ENCODE data around the gene C9orf43. TPM values are rescaled to one million over a fixed set of nuclear protein-coding genes. Genes with fewer than 3 reads are reported as not detected.
"Not testable (repeated sequence)": the region's sequence is repeated elsewhere in the genome, so short reads cannot be mapped to it uniquely, and the experiment has no call there.

C9orf43 gene
- total RNA-seq, result 1 to 10 TPM in 1 of 5 donors, under 1 TPM in 4; 0.28 to 1.1 (median 0.82) TPM
- total RNA-seq (2013), result 0.87 TPM
- total RNA-seq, result 0.82 to 2.9 (median 1.4) reads per million in 29 experiments

- ChIA-PET CTCF (interaction anchor here in 1 of 2 donors (0.6 to 3.4 kb wide), 10 partner anchors 9 to 259 kb away, joined by 3 to 31 read pairs (median 4); partner anchors contain the start of genes ALAD, CDC26, FKBP15 and HDHD3), POLR2A (interaction anchor here (0.8 to 1.4 kb wide), 5 partner anchors 9 to 189 kb away, joined by 3 to 8 read pairs (median 5); partner anchors contain the start of genes ALAD (in 2 of the 2), FKBP15 (in 1 of the 2), HDHD3 (in 1 of the 2) and SLC31A1 (in 1 of the 2))
Measured at GRCh38 chr9:113410207-113410864, at the start of gene C9orf43, which contains the start of gene POLE3. C9orf43 (plus strand) TSS chr9:113410747; CDS start chr9:113413494, 2,747 bp downstream. POLE3 (minus strand) TSS chr9:113410675; CDS start chr9:113410293, 382 bp downstream.

GRCh38 chr9:113361304-113362018 lies 49.1 kb upstream of the C9orf43 start:
- no peak for ATAC-seq (replicated peaks in 1 of 4)
- CTCF ChIA-PET, result interaction anchor here in 1 of 2 donors (0.7 kb wide), 1 partner anchor 448 kb away, joined by 3 read pairs; no protein-coding TSS in a partner anchor
- 78% methylated on average over 5 of the region's 7 CpGs for WGBS (ENCODE audit: insufficient coverage)

More at GRCh38 chr9:113410207-113410864, at the start of gene C9orf43, which contains the start of gene POLE3:
- ATAC-seq (replicated peaks in 1 of 4), result peak; percentile 89 to 95 (median 92)
- peak; percentile 87 to 97 (median 93) for DNase-seq
- Histone ChIP-seq H3K36me3 (ENCODE audit: control insufficient read depth in 2 of 2, extremely low read depth in 1 of 2, insufficient read depth in 1 of 2, low read length in 1 of 2) (peaks cover 0 to 16% of the 10 kb centered on the region in 2 donors), H3K4me1 (ENCODE audit: control insufficient read depth in 1 of 2, extremely low read depth in 1 of 2, insufficient read depth in 2 of 2, low read length in 2 of 2) (peaks cover 7 to 24% of the 10 kb centered on the region in 2 experiments), H3K27ac (ENCODE audit: low read length) (peak within 1 kb of the TSS; percentile 93), H3K4me3 (ENCODE audit: control insufficient read depth in 1 of 2, extremely low read depth in 1 of 2, low read length in 1 of 2) (peak within 1 kb of the TSS; percentile 62 to 77), H3K27me3 (replicated peaks in 1 of 2; ENCODE audit: control insufficient read depth in 2 of 2, extremely low read depth in 1 of 2, insufficient read depth in 2 of 2, low read length in 1 of 2) (no peaks in the 10 kb centered on the region), H3K9me3 (no peaks in the 10 kb centered on the region)
- Mint-ChIP-seq H3K36me3 (peaks cover 19% of the 10 kb centered on the region), H3K4me1 (peaks cover 33 to 37% (median 35%) of the 10 kb centered on the region in 3 donors), H3K9me3 (no peaks in the 10 kb centered on the region), H3K4me3 (peak within 1 kb of the TSS; percentile 97 to 99 (median 99)), H3K27ac (peak within 1 kb of the TSS; percentile 99 to 100), H3K27me3 (peaks cover 0 to 2% of the 10 kb centered on the region in 2 donors)
- WGBS (ENCODE audit: insufficient coverage), result under 1% methylated on average over 60 of the region's 61 CpGs

GRCh38 chr9:113363336-113363735 lies 47.2 kb upstream of the C9orf43 start:
- H3K4me3 Mint-ChIP-seq, result no peak overlapping the region
- no peak for ATAC-seq (replicated peaks in 1 of 4)
- no peak overlapping the region for H3K4me3 ChIP-seq (ENCODE audit: control insufficient read depth in 1 of 2, extremely low read depth in 1 of 2, low read length in 1 of 2)
- DNase-seq, result no peak
- CTCF ChIA-PET, result no interaction called here
- no peaks in the 10 kb centered on the region for H3K27me3 ChIP-seq (replicated peaks in 1 of 2; ENCODE audit: control insufficient read depth in 2 of 2, extremely low read depth in 1 of 2, insufficient read depth in 2 of 2, low read length in 1 of 2)
- H3K4me1 ChIP-seq (ENCODE audit: control insufficient read depth in 1 of 2, extremely low read depth in 1 of 2, insufficient read depth in 2 of 2, low read length in 2 of 2), result no peaks in the 10 kb centered on the region
- no peaks in the 10 kb centered on the region for H3K36me3 ChIP-seq (ENCODE audit: control insufficient read depth in 2 of 2, extremely low read depth in 1 of 2, insufficient read depth in 1 of 2, low read length in 1 of 2)
- no peaks in the 10 kb centered on the region for H3K9me3 ChIP-seq
- POLR2A ChIA-PET, result no interaction called here
- no peak overlapping the region for H3K27ac Mint-ChIP-seq
- 100% methylated on average over 1 of the region's 3 CpGs for WGBS (ENCODE audit: insufficient coverage)
- no peak overlapping the region for H3K27ac ChIP-seq (ENCODE audit: low read length)
- H3K4me1 Mint-ChIP-seq, result no peaks in the 10 kb centered on the region
- H3K9me3 Mint-ChIP-seq, result no peaks in the 10 kb centered on the region
- H3K36me3 Mint-ChIP-seq, result no peaks in the 10 kb centered on the region
- no peaks in the 10 kb centered on the region for H3K27me3 Mint-ChIP-seq

More at GRCh38 chr9:113361304-113362018, 49.1 kb upstream of the C9orf43 start:
- H3K27me3 Mint-ChIP-seq, result no peaks in the 10 kb centered on the region
- Histone ChIP-seq H3K36me3 (ENCODE audit: control insufficient read depth in 2 of 2, extremely low read depth in 1 of 2, insufficient read depth in 1 of 2, low read length in 1 of 2) (no peaks in the 10 kb centered on the region), H3K4me1 (ENCODE audit: control insufficient read depth in 1 of 2, extremely low read depth in 1 of 2, insufficient read depth in 2 of 2, low read length in 2 of 2) (no peaks in the 10 kb centered on the region), H3K9me3 (no peaks in the 10 kb centered on the region), H3K27me3 (replicated peaks in 1 of 2; ENCODE audit: control insufficient read depth in 2 of 2, extremely low read depth in 1 of 2, insufficient read depth in 2 of 2, low read length in 1 of 2) (no peaks in the 10 kb centered on the region), H3K4me3 (ENCODE audit: control insufficient read depth in 1 of 2, extremely low read depth in 1 of 2, low read length in 1 of 2) (no peak overlapping the region), H3K27ac (ENCODE audit: low read length) (no peak overlapping the region)
- no peaks in the 10 kb centered on the region for H3K4me1 Mint-ChIP-seq
- no peaks in the 10 kb centered on the region for H3K9me3 Mint-ChIP-seq
- no peak for DNase-seq
- no peak overlapping the region for H3K4me3 Mint-ChIP-seq
- POLR2A ChIA-PET, result no interaction called here
- H3K36me3 Mint-ChIP-seq, result no peaks in the 10 kb centered on the region
- H3K27ac Mint-ChIP-seq, result no peak overlapping the region

GRCh38 chr9:113364951-113365350 lies 45.6 kb upstream of the C9orf43 start:
- CTCF ChIA-PET, result interaction anchor here (0.6 to 0.7 kb wide), 5 partner anchors 12 to 1647 kb away, joined by 3 to 4 read pairs (median 3); no protein-coding TSS in a partner anchor
- no CpG with 5 or more reads among the region's 1 CpG for WGBS (ENCODE audit: insufficient coverage)

GRCh38 chr9:113365652-113366051 lies 44.9 kb upstream of the C9orf43 start:
- H3K9me3 Mint-ChIP-seq; H3K4me1 ChIP-seq (ENCODE audit: control insufficient read depth in 1 of 2, extremely low read depth in 1 of 2, insufficient read depth in 2 of 2, low read length in 2 of 2); H3K4me3 Mint-ChIP-seq; H3K4me1 Mint-ChIP-seq; ATAC-seq (replicated peaks in 1 of 4); H3K36me3 ChIP-seq (ENCODE audit: control insufficient read depth in 2 of 2, extremely low read depth in 1 of 2, insufficient read depth in 1 of 2, low read length in 1 of 2); H3K27me3 ChIP-seq (replicated peaks in 1 of 2; ENCODE audit: control insufficient read depth in 2 of 2, extremely low read depth in 1 of 2, insufficient read depth in 2 of 2, low read length in 1 of 2); H3K27me3 Mint-ChIP-seq; H3K9me3 ChIP-seq; H3K4me3 ChIP-seq (ENCODE audit: control insufficient read depth in 1 of 2, extremely low read depth in 1 of 2, low read length in 1 of 2); CTCF ChIA-PET; H3K36me3 Mint-ChIP-seq; POLR2A ChIA-PET; H3K27ac Mint-ChIP-seq; H3K27ac ChIP-seq (ENCODE audit: low read length); DNase-seq: not testable (repeated sequence)
- WGBS (ENCODE audit: insufficient coverage), result 94% methylated on average over 3 of the region's 3 CpGs

More at GRCh38 chr9:113364951-113365350, 45.6 kb upstream of the C9orf43 start:
- Histone ChIP-seq H3K4me1 (ENCODE audit: control insufficient read depth in 1 of 2, extremely low read depth in 1 of 2, insufficient read depth in 2 of 2, low read length in 2 of 2) (no peaks in the 10 kb centered on the region), H3K27me3 (replicated peaks in 1 of 2; ENCODE audit: control insufficient read depth in 2 of 2, extremely low read depth in 1 of 2, insufficient read depth in 2 of 2, low read length in 1 of 2) (no peaks in the 10 kb centered on the region), H3K36me3 (ENCODE audit: control insufficient read depth in 2 of 2, extremely low read depth in 1 of 2, insufficient read depth in 1 of 2, low read length in 1 of 2) (no peaks in the 10 kb centered on the region), H3K4me3 (ENCODE audit: control insufficient read depth in 1 of 2, extremely low read depth in 1 of 2, low read length in 1 of 2) (no peak overlapping the region), H3K9me3 (no peaks in the 10 kb centered on the region), H3K27ac (ENCODE audit: low read length) (no peak overlapping the region)
- H3K27me3 Mint-ChIP-seq, result peaks cover 0 to 1% of the 10 kb centered on the region in 2 donors
- no peak for DNase-seq
- no peaks in the 10 kb centered on the region for H3K9me3 Mint-ChIP-seq
- H3K4me1 Mint-ChIP-seq, result no peaks in the 10 kb centered on the region
- POLR2A ChIA-PET, result interaction anchor here (0.6 kb wide), 3 partner anchors 15 to 93 kb away, joined by 5 to 8 read pairs (median 7); no protein-coding TSS in a partner anchor
- H3K4me3 Mint-ChIP-seq, result no peak overlapping the region
- H3K36me3 Mint-ChIP-seq, result no peaks in the 10 kb centered on the region
- no peak overlapping the region for H3K27ac Mint-ChIP-seq
- ATAC-seq (replicated peaks in 1 of 4), result no peak

Measured in T-cell (primary cell).